ENCODE data around the gene C2CD3. TPM values are rescaled to one million over a fixed set of nuclear protein-coding genes. Genes with fewer than 3 reads are reported as not detected.

C2CD3 gene
- total and polyA plus RNA-seq, 2 donors (not counting 1 experiment from before 2014, with no cell fraction given), result 5.8 to 8.3 TPM

- H3K4me1 ChIP-seq (ENCODE audit: control insufficient read depth, extremely low read depth, insufficient read depth, low read length), result peaks cover 26% of the 10 kb centered on the region
- H3K4me3 ChIP-seq (replicated peaks in 1 of 4; ENCODE audit: control extremely low read depth in 1 of 4, insufficient read depth in 1 of 4, low read depth in 3 of 4, low read length in 4 of 4), result no peak overlapping the region
These were observed 148.8 kb downstream of the C2CD3 start for GRCh38 chr11:74021998-74022397.

GRCh38 chr11:74020539-74020938 is 150.3 kb downstream of the C2CD3 start:
- Histone ChIP-seq H3K4me2 (ENCODE audit: extremely low read depth, insufficient read depth, low read length) (no peak overlapping the region), H3K9ac (ENCODE audit: insufficient read depth, low read length) (no peak overlapping the region), H3K9me3 (ENCODE audit: control insufficient read depth, insufficient read depth, low read depth, low read length) (no peaks in the 10 kb centered on the region), H3K27me3 (ENCODE audit: control insufficient read depth, insufficient read depth, low read length) (no peaks in the 10 kb centered on the region), H3K36me3 (ENCODE audit: control insufficient read depth, insufficient read depth, low read length) (no peaks in the 10 kb centered on the region), H3K4me1 (ENCODE audit: control insufficient read depth, extremely low read depth, insufficient read depth, low read length) (peaks cover 17% of the 10 kb centered on the region), H2AFZ (ENCODE audit: low read length) (no peak overlapping the region), H3K79me2 (ENCODE audit: control insufficient read depth, insufficient read depth, low read length) (no peaks in the 10 kb centered on the region), H3K4me3 (replicated peaks in 1 of 4; ENCODE audit: control extremely low read depth in 1 of 4, insufficient read depth in 1 of 4, low read depth in 3 of 4, low read length in 4 of 4) (no peak overlapping the region), H4K20me1 (ENCODE audit: control insufficient read depth, extremely low read depth, insufficient read depth, low read length) (no peaks in the 10 kb centered on the region), H3K27ac (ENCODE audit: insufficient read depth, low read length) (no peak overlapping the region)
- no peak for DNase-seq (ENCODE audit: low read depth in 2 of 2)
- no peak for TF ChIP-seq EZH2 (IDR thresholded peaks at IDR 0.05; ENCODE audit: low read length, missing control alignments)
- no peak for TF ChIP-seq CTCF (conservative IDR thresholded peaks at IDR 0.05 in 1 of 2, IDR thresholded peaks at IDR 0.05 in 1 of 2; ENCODE audit: low read depth in 1 of 2, low read length in 2 of 2)

More at GRCh38 chr11:74021998-74022397, 148.8 kb downstream of the C2CD3 start:
- Histone ChIP-seq H4K20me1 (ENCODE audit: control insufficient read depth, extremely low read depth, insufficient read depth, low read length) (no peaks in the 10 kb centered on the region), H3K9ac (ENCODE audit: insufficient read depth, low read length) (no peak overlapping the region), H3K27ac (ENCODE audit: insufficient read depth, low read length) (no peak overlapping the region), H3K9me3 (ENCODE audit: control insufficient read depth, insufficient read depth, low read depth, low read length) (no peaks in the 10 kb centered on the region), H3K79me2 (ENCODE audit: control insufficient read depth, insufficient read depth, low read length) (no peaks in the 10 kb centered on the region), H3K27me3 (ENCODE audit: control insufficient read depth, insufficient read depth, low read length) (no peaks in the 10 kb centered on the region), H3K36me3 (ENCODE audit: control insufficient read depth, insufficient read depth, low read length) (no peaks in the 10 kb centered on the region), H2AFZ (ENCODE audit: low read length) (no peak overlapping the region), H3K4me2 (ENCODE audit: extremely low read depth, insufficient read depth, low read length) (no peak overlapping the region)
- no peak for DNase-seq (ENCODE audit: low read depth in 2 of 2)
- TF ChIP-seq EZH2 (IDR thresholded peaks at IDR 0.05; ENCODE audit: low read length, missing control alignments) (no peak), CTCF (conservative IDR thresholded peaks at IDR 0.05 in 1 of 2, IDR thresholded peaks at IDR 0.05 in 1 of 2; ENCODE audit: low read depth in 1 of 2, low read length in 2 of 2) (no peak)

- H3K27ac ChIP-seq (ENCODE audit: insufficient read depth, low read length), result no peak overlapping the region
- H3K4me2 ChIP-seq (ENCODE audit: extremely low read depth, insufficient read depth, low read length), result no peak overlapping the region
- peaks cover 15% of the 10 kb centered on the region for H3K4me1 ChIP-seq (ENCODE audit: control insufficient read depth, extremely low read depth, insufficient read depth, low read length)
- H3K27me3 ChIP-seq (ENCODE audit: control insufficient read depth, insufficient read depth, low read length), result no peaks in the 10 kb centered on the region
- H3K9ac ChIP-seq (ENCODE audit: insufficient read depth, low read length), result no peak overlapping the region
- no peak overlapping the region for H3K4me3 ChIP-seq (replicated peaks in 1 of 4; ENCODE audit: control extremely low read depth in 1 of 4, insufficient read depth in 1 of 4, low read depth in 3 of 4, low read length in 4 of 4)
- no peaks in the 10 kb centered on the region for H4K20me1 ChIP-seq (ENCODE audit: control insufficient read depth, extremely low read depth, insufficient read depth, low read length)
- H2AFZ ChIP-seq (ENCODE audit: low read length), result no peak overlapping the region
- H3K79me2 ChIP-seq (ENCODE audit: control insufficient read depth, insufficient read depth, low read length), result no peaks in the 10 kb centered on the region
- TF ChIP-seq CTCF (conservative IDR thresholded peaks at IDR 0.05 in 1 of 2, IDR thresholded peaks at IDR 0.05 in 1 of 2; ENCODE audit: low read depth in 1 of 2, low read length in 2 of 2) (no peak), EZH2 (IDR thresholded peaks at IDR 0.05; ENCODE audit: low read length, missing control alignments) (no peak)
- DNase-seq (ENCODE audit: low read depth in 2 of 2), result peak in 1 of 2 donors; percentile 71
- no peaks in the 10 kb centered on the region for H3K9me3 ChIP-seq (ENCODE audit: control insufficient read depth, insufficient read depth, low read depth, low read length)
- H3K36me3 ChIP-seq (ENCODE audit: control insufficient read depth, insufficient read depth, low read length), result no peaks in the 10 kb centered on the region
These were observed 150.9 kb downstream of the C2CD3 start for GRCh38 chr11:74019860-74020259.
